Large intestine (tissue), 3 donors: ENCODE results near the gene MROH2A. TPM values are rescaled to one million over a fixed set of nuclear protein-coding genes. Genes with fewer than 3 reads are reported as not detected.
"Not testable (repeated sequence)": the region's sequence is repeated elsewhere in the genome, so short reads cannot be mapped to it uniquely, and the experiment has no call there.

Experiments used
- DNase-seq, 2 donors: peaks; one replicate each; pipeline versions ENCODE4 v3.0.0 to v3.0.0-alpha.2; 2013
- H3K27ac ChIP-seq: one replicate; pipeline ENCODE4 v1.5.1; 2013; ENCODE audit warnings: low read length
- H3K27me3 ChIP-seq: 2 replicates; pipeline ENCODE4 v1.6.1; 2013; ENCODE audit warnings: low read length; ENCODE audit not compliant: control insufficient read depth, insufficient read depth
- H3K36me3 ChIP-seq: 2 replicates; pipeline ENCODE4 v1.6.1; 2013; ENCODE audit warnings: low read length; ENCODE audit not compliant: control insufficient read depth, insufficient read depth
- H3K4me1 ChIP-seq: one replicate; pipeline ENCODE4 v1.6.1; 2013; ENCODE audit warnings: low read length; ENCODE audit not compliant: control insufficient read depth, insufficient read depth
- H3K4me3 ChIP-seq: one replicate; pipeline ENCODE4 v1.5.1; 2013; ENCODE audit warnings: low read length
- H3K9me3 ChIP-seq: one replicate; pipeline ENCODE4 v1.6.1; 2013; ENCODE audit warnings: mild to moderate bottlenecking, low read depth, low read length, moderate library complexity; ENCODE audit not compliant: control insufficient read depth
- WGBS: methylation state at CpG from one replicate; pipeline ENCODE4 v1.1.5; 2013; ENCODE audit warnings: low lambda C conversion rate; ENCODE audit not compliant: insufficient coverage; 5-methylcytosine and 5-hydroxymethylcytosine counted together
- polyA plus RNA-seq: library from polyadenylated mRNA; unstranded; fragments of 120-200 nt; gene quantifications from one replicate; pipeline ENCODE4 v1.2.1, GENCODE V29; 2013

MROH2A gene
- polyA plus RNA-seq, 1 donor: 0.16 TPM

DNA sequence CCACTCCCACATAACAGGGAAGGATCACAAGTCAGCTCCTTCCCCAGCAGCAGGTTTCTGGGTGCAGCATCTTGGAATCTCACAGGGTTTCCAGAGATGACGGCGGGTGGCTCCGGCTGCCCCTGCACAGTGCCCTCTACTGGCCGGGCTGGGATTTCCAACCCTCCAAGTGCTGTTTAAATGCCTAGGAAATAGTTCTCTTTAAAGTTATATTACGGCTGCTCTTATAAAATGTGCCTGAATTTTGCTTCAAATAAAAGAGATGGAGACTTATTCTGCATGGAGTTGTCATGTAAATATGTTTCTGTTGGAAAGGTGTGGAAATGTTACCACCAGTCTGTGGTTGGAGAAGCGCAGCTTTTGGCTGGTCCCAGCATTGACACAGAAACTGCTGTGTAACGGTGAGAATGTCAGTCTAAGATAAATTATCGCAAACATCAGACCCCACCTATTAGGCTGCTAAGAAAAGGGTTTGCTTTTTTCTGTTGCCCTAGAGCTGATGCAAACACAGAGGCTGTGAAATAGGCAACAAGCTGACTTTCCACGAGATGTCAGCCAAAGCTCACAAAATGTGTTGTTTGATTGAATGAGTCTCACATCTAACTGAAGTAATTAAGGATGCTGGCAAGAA, 79.5 kb downstream of the MROH2A start:
- H3K4me1 ChIP-seq: peaks cover 7% of the 10 kb centered on the region
- H3K27ac ChIP-seq: no peak overlapping the region
- DNase-seq: peak in 1 of 2 donors; percentile 52
- no CpG with 5 or more reads among the region's 9 CpGs for WGBS
- H3K36me3 ChIP-seq: no peaks in the 10 kb centered on the region
- H3K9me3 ChIP-seq: no peaks in the 10 kb centered on the region
- H3K4me3 ChIP-seq: no peak overlapping the region
- no peaks in the 10 kb centered on the region for H3K27me3 ChIP-seq

DNA sequence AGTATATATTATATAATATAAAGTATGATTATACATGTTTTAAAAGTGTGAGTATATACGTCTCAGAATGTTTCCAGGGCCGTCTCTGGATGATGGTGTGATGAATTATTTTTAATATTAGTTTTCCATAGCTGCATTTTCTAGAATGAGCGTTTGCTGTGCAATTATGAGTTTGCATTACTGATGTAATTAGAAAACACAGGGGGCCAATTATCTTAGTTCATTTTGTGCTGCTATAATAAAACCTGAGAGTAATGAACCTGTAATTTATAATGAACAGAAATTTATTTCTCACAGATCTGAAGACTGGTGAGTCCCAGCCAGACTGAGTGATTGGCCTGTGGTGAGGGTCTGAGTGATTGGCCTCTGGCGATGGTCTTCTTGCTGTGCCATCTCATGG, 80.2 kb downstream of the MROH2A start:
- Histone ChIP-seq H3K27ac (no peak overlapping the region), H3K27me3 (no peaks in the 10 kb centered on the region), H3K4me3 (no peak overlapping the region), H3K4me1 (peaks cover 7% of the 10 kb centered on the region), H3K9me3 (no peaks in the 10 kb centered on the region), H3K36me3 (no peaks in the 10 kb centered on the region)
- WGBS: 90% methylated on average over 2 of the region's 4 CpGs
- DNase-seq: no peak

DNA sequence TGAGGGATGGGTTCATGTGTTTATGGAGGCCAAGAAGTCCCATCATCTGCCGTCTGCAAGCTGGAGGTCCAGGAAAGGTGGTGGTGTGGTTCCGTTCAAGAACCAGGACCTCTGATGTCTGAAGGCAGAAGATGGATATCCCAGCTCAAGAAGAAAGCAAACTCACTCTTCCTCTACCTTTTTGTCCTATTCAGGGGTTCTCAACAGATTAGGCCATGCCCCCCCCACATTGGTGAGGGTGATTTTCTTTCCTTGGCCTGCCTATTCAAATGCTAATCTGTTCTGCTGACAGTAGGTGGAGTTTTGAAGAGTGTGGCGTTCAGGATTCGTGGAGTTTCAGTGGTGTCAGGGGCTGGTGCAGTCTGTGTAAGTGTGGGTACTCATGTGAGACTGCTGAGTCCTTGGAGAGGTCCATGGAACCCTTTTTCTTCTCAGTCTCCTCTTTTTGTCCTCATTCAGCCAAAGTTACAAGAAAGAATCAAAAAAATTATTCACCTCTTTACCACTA, 84.2 kb downstream of the MROH2A start:
- no CpG with 5 or more reads among the region's 4 CpGs for WGBS

DNA sequence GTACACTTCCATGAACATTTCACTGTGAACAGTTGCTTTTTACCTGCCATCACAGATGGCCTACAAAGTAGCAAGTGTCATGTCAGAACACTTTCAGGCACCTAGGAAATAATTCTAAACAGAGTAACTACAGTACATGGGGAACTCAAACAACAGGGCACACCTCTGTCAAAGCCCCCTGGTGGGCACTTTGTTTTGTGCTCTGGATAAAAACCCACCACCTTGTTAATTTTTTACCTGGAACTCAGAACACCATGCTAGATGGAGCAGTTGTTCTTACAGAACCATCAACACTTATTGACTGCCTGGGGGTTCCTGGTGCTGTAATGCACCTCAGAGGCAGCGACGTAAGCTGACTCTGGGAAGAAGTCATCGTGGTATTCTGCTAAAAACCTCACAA, 87.7 kb downstream of the MROH2A start:
- no CpG with 5 or more reads among the region's 3 CpGs for WGBS
- Histone ChIP-seq H3K36me3 (no peaks in the 10 kb centered on the region), H3K9me3 (peaks cover 14% of the 10 kb centered on the region), H3K27me3 (no peaks in the 10 kb centered on the region), H3K4me3 (no peak overlapping the region), H3K27ac (no peak overlapping the region), H3K4me1 (peaks cover 3% of the 10 kb centered on the region)
- no peak for DNase-seq

More for the DNA sequence above, 84.2 kb downstream of the MROH2A start:
- H3K27ac ChIP-seq: no peak overlapping the region
- no peaks in the 10 kb centered on the region for H3K27me3 ChIP-seq
- DNase-seq: no peak
- H3K36me3 ChIP-seq: no peaks in the 10 kb centered on the region
- H3K9me3 ChIP-seq: peaks cover 8% of the 10 kb centered on the region
- peaks cover 6% of the 10 kb centered on the region for H3K4me1 ChIP-seq
- no peak overlapping the region for H3K4me3 ChIP-seq

- peaks cover 14% of the 10 kb centered on the region for H3K9me3 ChIP-seq
- WGBS: no CpG with 5 or more reads among the region's 11 CpGs
These were observed 88.3 kb downstream of the MROH2A start for GRCh38 chr2:233866479-233866878.

GRCh38 chr2:233867993-233868532, 89.9 kb downstream of the MROH2A start, which contains the start of gene MSL3B:
Gene MSL3B, minus strand, starts transcription at chr2:233868386.
- Histone ChIP-seq H3K9me3 (peaks cover 14% of the 10 kb centered on the region), H3K36me3 (no peaks in the 10 kb centered on the region), H3K27ac (no peak within 1 kb of the TSS), H3K4me3 (peak within 1 kb of the TSS; percentile 68), H3K27me3 (peaks cover under 1% of the 10 kb centered on the region), H3K4me1 (peaks cover 3% of the 10 kb centered on the region)
- 12% methylated on average over 11 of the region's 50 CpGs for WGBS
- DNase-seq: peak; percentile 44 to 66

More at GRCh38 chr2:233866479-233866878, 88.3 kb downstream of the MROH2A start:
- no peaks in the 10 kb centered on the region for H3K27me3 ChIP-seq
- no peak for DNase-seq
- no peaks in the 10 kb centered on the region for H3K36me3 ChIP-seq
- no peak overlapping the region for H3K4me3 ChIP-seq
- H3K27ac ChIP-seq: no peak overlapping the region
- peaks cover 3% of the 10 kb centered on the region for H3K4me1 ChIP-seq

DNA sequence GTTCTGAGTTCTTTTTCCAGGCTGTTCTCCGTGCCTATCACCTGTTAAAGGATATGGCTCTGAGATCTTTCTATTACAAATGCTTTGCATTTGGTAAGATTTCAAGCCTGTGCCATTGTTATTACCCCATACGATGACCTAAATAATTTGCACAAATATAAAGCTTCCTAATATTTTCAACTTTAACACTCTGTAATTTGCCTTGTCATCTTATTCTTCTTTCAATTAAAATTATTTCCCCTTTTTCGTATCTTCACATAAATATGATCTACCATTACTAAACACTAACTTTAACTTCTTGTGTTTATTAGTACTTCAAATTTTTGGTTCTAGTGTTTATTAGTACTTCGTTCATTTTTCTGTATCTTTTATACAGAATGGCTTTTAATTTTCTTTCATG, 93.3 kb downstream of the MROH2A start:
- Histone ChIP-seq H3K9me3 (peaks cover 10% of the 10 kb centered on the region), H3K4me1 (peaks cover 3% of the 10 kb centered on the region), H3K36me3 (no peaks in the 10 kb centered on the region), H3K27me3 (peaks cover 3% of the 10 kb centered on the region), H3K4me3 (no peak overlapping the region), H3K27ac (no peak overlapping the region)
- WGBS: 73% methylated on average over 3 of the region's 4 CpGs
- no peak for DNase-seq

- not testable (repeated sequence) for H3K4me1 ChIP-seq, DNase-seq
- WGBS: 73% methylated on average over 1 of the region's 2 CpGs
These were observed 94.0 kb downstream of the MROH2A start for GRCh38 chr2:233872125-233872524.

DNA sequence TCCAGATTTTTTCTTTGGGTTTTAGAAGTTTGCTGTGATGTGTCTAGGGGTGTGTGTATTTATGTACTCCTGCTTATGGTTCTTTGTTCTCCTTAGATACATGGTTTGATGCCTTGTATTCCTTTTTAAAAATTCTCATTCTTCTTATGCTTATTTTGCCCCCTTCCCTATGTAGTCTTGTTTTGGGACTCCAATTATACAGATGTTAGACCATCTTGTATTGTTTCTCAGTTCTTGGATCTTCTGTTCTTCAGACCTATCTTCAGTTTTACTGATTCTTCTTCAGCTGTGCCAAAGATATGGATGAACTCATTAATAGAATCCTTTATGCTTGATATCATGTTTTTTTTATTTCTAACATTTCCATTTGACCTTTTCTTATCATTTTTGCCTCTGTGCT, 104.2 kb downstream of the MROH2A start:
- no peaks in the 10 kb centered on the region for H3K36me3 ChIP-seq
- H3K4me1 ChIP-seq: no peaks in the 10 kb centered on the region
- no peak overlapping the region for H3K4me3 ChIP-seq
- H3K27me3 ChIP-seq: no peaks in the 10 kb centered on the region
- H3K27ac ChIP-seq: no peak overlapping the region
- no peak for DNase-seq
- peaks cover 11% of the 10 kb centered on the region for H3K9me3 ChIP-seq

More at GRCh38 chr2:233872125-233872524, 94.0 kb downstream of the MROH2A start:
- not testable (repeated sequence) for H3K9me3 ChIP-seq, H3K4me3 ChIP-seq, H3K27ac ChIP-seq, H3K27me3 ChIP-seq, H3K36me3 ChIP-seq
